Activated CD4-positive, alpha-beta T cell treated with anti-CD3 and anti-CD28 coated beads for 36 hours (primary cell): ENCODE data around the gene LRMDA. TPM values are rescaled to one million over a fixed set of nuclear protein-coding genes. Genes with fewer than 3 reads are reported as not detected.

Source experiments
- ATAC-seq: fragments of 200-7000 bp; cut with Tn5 transposase; one replicate; pipeline ENCODE4 v1.10.0; 2021; ENCODE audit warnings: mild to moderate bottlenecking, moderate library complexity
- CTCF ChIA-PET: fragments of 350-600 bp; sonication (Branson Sonifier 250); formaldehyde crosslinking; loops from one replicate; lab custom pipeline; 2021; ENCODE audit warnings: antibody characterized with exemption; lab: Charles Lee
- POLR2A ChIA-PET: fragments of 350-600 bp; sonication (Branson Sonifier 250); formaldehyde crosslinking; loops from one replicate; lab custom pipeline; 2021; ENCODE audit warnings: antibody characterized with exemption, inconsistent platforms; lab: Charles Lee
- DNase-seq: peaks from one replicate; pipeline ENCODE4 v3.0.0-alpha.2; 2020
- H3K27ac Mint-ChIP-seq: one replicate; pipeline ENCODE4 v1.8.0; 2021; ENCODE audit warnings: mixed read lengths
- H3K27me3 Mint-ChIP-seq: one replicate; pipeline ENCODE4 v1.8.0; 2021; ENCODE audit warnings: mixed read lengths
- H3K36me3 Mint-ChIP-seq: one replicate; pipeline ENCODE4 v1.8.0; 2021; ENCODE audit warnings: low read depth, mixed read lengths
- H3K4me1 Mint-ChIP-seq: one replicate; pipeline ENCODE4 v1.8.0; 2021; ENCODE audit warnings: mixed read lengths
- H3K4me3 Mint-ChIP-seq: one replicate; pipeline ENCODE4 v1.8.0; 2021; ENCODE audit warnings: mild to moderate bottlenecking, moderate library complexity, mixed read lengths
- H3K9me3 Mint-ChIP-seq: one replicate; pipeline ENCODE4 v1.8.0; 2021; ENCODE audit warnings: low read depth, mixed read lengths
- intact Hi-C, 2 experiments: fragments of 100-400 bp; cut with DNase I in 1 of 2; cut with micrococcal nuclease in 1 of 2; formaldehyde crosslinking; loops; one replicate each; pipeline versions ENCODE4 v1.14.2 to v1.15.1; 2022 to 2024; cut with DNase I, micrococcal nuclease
- total RNA-seq, 2 experiments: library from RNA; stranded (reverse); gene quantifications; one replicate each; pipeline ENCODE4 v1.2.3, GENCODE V29; 2021

LRMDA gene
- total RNA-seq, 2 experiments from 2014 or later = not detected

DNA sequence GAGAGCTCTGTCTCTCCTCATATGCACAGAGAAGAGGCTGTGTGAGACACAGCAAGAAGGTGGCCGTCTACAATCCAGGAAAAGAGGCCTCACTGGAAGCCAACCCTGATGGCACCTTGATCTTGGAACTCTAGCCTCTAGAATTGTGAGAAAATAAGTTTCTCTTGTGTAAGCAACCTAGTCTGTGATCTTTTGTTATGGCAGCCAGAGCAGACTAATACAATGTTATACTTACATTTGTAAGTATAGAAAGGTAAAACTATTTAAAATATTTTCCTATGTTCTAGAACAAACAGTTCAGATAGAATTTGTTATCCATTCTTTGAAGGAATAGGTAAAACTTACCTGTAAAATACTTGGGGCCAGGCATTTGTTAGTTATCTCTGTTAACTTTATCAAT lies 53.3 kb downstream of the LRMDA start:
- no peaks in the 10 kb centered on the region for H3K9me3 Mint-ChIP-seq
- H3K4me1 Mint-ChIP-seq = no peaks in the 10 kb centered on the region
- peaks cover 2% of the 10 kb centered on the region for H3K27me3 Mint-ChIP-seq
- ATAC-seq (no peak), DNase-seq (no peak)
- H3K27ac Mint-ChIP-seq = no peak overlapping the region
- ChIA-PET POLR2A (no interaction called here), CTCF (no interaction called here)
- H3K4me3 Mint-ChIP-seq = no peak overlapping the region
- intact Hi-C loops = no loop called here
- no peaks in the 10 kb centered on the region for H3K36me3 Mint-ChIP-seq

DNA sequence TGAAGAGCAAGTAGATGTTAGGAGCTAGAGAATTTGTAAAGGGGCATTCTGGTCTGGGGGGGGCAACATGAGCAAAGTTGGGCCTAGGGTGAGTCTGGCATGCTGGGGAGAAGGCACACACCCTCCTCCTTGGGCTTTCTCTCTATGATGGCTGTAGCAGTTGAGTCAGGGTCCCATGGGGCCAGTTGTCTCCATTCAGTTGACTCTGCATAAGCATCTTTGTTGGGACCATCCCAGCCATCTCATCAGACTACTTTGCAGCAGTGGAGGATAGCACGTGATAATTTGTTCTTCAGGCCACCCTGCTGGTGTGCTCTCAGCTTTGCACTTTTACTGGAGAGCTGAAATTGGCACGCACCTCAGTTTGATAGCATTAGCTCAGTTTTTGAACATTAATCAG lies 55.2 kb downstream of the LRMDA start:
- H3K4me3 Mint-ChIP-seq = no peak overlapping the region
- ChIA-PET CTCF (interaction anchor here (0.9 to 1.3 kb wide), 2 partner anchors 8 to 550 kb away, joined by 3 to 4 read pairs; no protein-coding TSS in a partner anchor), POLR2A (no interaction called here)
- no peaks in the 10 kb centered on the region for H3K36me3 Mint-ChIP-seq
- H3K27me3 Mint-ChIP-seq = peaks cover 2% of the 10 kb centered on the region
- DNase-seq (no peak), ATAC-seq (no peak)
- H3K9me3 Mint-ChIP-seq = no peaks in the 10 kb centered on the region
- H3K4me1 Mint-ChIP-seq = no peaks in the 10 kb centered on the region
- intact Hi-C loops = no loop called here
- H3K27ac Mint-ChIP-seq = no peak overlapping the region

DNA sequence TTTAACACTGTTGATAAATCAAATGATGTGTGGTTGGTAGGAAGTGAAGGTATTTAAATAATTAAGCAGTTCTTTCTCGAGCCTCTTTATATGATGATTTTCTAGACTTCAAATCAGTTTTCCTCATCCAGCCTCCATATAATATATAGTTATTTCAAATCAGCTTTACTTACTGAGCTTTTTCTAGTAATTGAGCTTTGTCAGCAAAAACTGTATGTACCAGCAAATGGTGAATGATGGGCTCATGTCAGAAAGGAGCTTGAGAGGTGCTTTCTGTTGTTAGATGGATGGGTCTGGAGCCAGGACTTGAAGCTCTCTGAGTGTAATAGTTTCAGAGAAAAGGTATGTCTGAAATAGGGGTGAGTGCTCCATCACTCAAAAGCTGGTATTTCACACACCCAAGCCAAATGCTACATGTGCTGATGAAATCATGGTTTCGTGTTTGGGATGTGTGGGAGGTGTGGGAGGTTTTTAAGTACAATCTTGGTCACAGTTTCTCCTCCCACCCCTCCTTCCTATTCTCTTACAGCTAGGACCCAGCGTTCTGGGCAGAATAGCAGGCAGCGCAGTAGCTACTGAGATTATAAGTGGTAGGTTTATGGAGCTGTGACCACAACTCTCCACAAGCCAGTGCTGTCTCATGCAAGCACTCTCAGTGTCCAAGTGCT lies 55.8 kb downstream of the LRMDA start:
- ATAC-seq (no peak), DNase-seq (peak; percentile 6)
- ChIA-PET CTCF (interaction anchor here (1.3 kb wide), 1 partner anchor 8 kb away, joined by 4 read pairs; no protein-coding TSS in a partner anchor), POLR2A (interaction anchor here (0.6 kb wide), 1 partner anchor 138 kb away, joined by 6 read pairs; no protein-coding TSS in a partner anchor)
- no peak overlapping the region for H3K27ac Mint-ChIP-seq
- no peaks in the 10 kb centered on the region for H3K36me3 Mint-ChIP-seq
- no peak overlapping the region for H3K4me3 Mint-ChIP-seq
- H3K9me3 Mint-ChIP-seq = no peaks in the 10 kb centered on the region
- peaks cover 2% of the 10 kb centered on the region for H3K27me3 Mint-ChIP-seq
- intact Hi-C loops = no loop called here
- H3K4me1 Mint-ChIP-seq = no peaks in the 10 kb centered on the region

DNA sequence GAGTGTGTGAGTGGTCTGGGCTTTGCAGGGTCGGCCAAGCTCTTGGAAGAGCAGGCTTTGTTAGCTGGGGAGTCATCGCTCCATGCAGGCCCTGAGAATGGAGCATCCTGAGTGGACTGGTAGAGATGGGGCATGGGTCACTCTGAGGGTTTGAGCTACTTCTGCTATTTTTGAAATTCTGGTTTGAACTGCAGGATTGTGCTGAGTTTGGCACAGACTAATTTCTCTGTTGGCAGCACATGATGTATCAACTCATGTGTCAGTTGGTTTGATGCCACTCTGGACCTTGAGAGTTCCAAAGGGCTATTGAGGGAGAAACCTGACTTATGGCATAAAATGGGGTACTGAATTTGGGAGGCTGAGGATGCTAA lies 56.3 kb downstream of the LRMDA start:
- Mint-ChIP-seq H3K4me3 (no peak overlapping the region), H3K27ac (no peak overlapping the region), H3K4me1 (no peaks in the 10 kb centered on the region), H3K36me3 (no peaks in the 10 kb centered on the region), H3K27me3 (peaks cover 2% of the 10 kb centered on the region), H3K9me3 (no peaks in the 10 kb centered on the region)
- DNase-seq (no peak), ATAC-seq (no peak)
- intact Hi-C loops = no loop called here
- POLR2A ChIA-PET = interaction anchor here (0.6 kb wide), 1 partner anchor 138 kb away, joined by 6 read pairs; no protein-coding TSS in a partner anchor
- CTCF ChIA-PET = no interaction called here

DNA sequence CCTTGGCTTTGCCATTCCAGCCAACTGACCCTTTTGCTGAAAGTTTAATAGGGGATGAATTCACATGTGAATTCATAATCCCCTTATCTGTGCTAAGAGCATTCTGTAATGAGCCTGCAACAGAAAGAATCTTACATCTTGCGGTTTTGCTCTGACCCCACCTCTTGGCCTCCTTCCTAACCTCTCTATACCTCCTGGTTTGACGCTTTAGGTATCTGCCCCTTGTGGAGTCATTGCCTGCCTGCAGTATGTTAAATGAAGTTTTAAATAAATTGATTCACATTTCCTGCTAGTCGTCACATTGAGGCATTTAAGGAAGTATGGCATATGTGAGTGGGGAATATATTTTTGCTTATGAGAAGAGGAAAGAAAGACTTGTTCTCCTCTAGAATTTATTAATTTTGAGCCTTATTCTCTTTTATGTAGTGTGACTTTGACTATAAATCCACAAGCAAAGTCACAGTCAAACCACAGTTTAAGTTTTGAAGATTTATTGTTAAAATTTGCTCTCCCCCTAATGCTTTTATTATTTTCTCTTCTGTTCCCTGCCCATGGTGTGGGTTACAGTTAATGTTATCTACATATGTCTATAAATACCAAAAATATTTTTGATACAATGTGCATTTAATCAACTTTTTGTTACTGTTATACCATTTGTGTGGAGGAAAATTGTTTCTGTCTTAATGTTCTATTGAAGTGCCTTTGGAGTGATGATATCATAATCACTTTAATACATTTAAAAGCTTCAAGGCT lies 60.9 kb downstream of the LRMDA start:
- Mint-ChIP-seq H3K27ac (no peak overlapping the region), H3K4me3 (no peak overlapping the region), H3K36me3 (no peaks in the 10 kb centered on the region), H3K9me3 (no peaks in the 10 kb centered on the region), H3K4me1 (no peaks in the 10 kb centered on the region), H3K27me3 (peaks cover 5% of the 10 kb centered on the region)
- ChIA-PET CTCF (no interaction called here), POLR2A (no interaction called here)
- DNase-seq (no peak), ATAC-seq (no peak)
- intact Hi-C loops = no loop called here

DNA sequence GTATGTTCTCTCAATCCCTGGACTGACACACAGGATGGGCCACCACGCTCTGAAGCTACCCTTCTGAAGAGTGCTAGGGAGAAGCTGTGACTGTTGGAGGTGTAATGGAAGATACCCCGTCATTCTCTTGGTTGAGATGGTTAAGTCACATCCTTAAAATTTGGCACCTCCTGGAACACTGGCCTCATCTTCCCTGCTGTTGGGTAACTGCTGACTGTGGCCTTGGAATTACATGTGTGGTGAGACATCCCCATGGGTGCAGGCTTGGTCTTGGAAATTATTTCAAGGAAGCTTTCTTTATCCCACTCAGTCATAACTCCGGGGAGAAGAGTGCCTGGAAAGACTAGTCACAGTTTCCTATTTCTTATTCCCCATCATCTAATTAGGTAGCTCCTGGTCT lies 62.0 kb downstream of the LRMDA start:
- Mint-ChIP-seq H3K27me3 (peaks cover 5% of the 10 kb centered on the region), H3K27ac (no peak overlapping the region), H3K36me3 (no peaks in the 10 kb centered on the region), H3K4me1 (no peaks in the 10 kb centered on the region), H3K9me3 (no peaks in the 10 kb centered on the region), H3K4me3 (no peak overlapping the region)
- DNase-seq = no peak
- POLR2A ChIA-PET = no interaction called here
- intact Hi-C loops = no loop called here
- no peak for ATAC-seq
- CTCF ChIA-PET = no interaction called here

DNA sequence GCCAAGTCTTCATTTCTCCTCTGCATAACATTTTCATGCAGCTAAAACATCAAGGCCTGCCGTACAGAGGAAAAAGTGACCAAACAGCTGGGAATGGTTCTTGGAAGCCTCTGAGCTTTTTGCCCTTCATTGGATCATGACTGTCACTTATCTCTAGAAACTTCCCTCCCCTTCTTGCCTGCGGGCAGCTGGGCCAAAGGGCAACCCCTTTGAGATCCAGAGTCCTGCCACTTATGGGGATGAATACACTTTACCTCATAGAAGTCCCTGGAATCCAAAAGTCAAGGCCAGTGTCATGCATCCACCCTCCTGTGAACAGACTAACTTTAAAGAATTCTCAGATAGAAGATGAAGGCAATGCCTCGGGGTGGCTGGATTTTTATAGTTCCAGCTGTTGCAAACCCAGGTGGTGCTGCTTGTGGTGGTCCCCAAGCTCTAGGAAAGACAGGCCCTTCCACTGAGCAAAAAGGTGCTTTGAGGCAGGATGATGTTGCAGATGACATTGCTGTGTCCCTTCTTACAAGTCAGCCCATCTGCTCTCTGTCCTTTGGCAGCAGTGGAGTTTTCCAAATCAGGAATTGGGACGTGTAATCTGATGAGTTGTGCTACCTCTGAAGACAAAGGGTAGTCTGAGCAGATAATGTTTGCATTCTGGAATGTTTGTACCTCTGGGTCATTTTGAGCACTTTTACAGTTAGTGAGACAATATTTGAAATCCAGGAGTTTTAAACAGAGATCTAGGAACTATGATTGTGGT lies 64.2 kb downstream of the LRMDA start:
- POLR2A ChIA-PET = no interaction called here
- Mint-ChIP-seq H3K4me3 (no peak overlapping the region), H3K27me3 (peaks cover 11% of the 10 kb centered on the region), H3K36me3 (no peaks in the 10 kb centered on the region), H3K27ac (no peak overlapping the region), H3K4me1 (no peaks in the 10 kb centered on the region), H3K9me3 (no peaks in the 10 kb centered on the region)
- CTCF ChIA-PET = no interaction called here
- intact Hi-C loops = no loop called here
- no peak for DNase-seq
- no peak for ATAC-seq

DNA sequence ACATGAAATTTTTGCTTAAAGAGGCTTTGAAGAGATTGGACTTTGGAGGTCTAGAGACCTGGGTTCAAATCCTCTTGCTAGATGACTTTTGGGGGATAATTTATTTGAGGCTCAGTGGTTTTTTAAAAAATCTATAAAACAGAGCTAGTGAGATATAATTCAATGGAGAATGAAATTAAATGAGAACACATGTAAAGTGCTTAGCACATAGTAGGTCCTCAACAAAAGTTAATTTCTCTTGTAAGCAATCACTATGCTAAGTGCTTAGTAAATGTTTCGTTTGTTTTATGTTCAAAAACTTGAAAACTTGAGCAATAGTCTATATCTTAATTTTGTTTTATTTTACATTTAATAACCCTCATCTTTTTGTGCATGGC lies 64.8 kb downstream of the LRMDA start:
- no peaks in the 10 kb centered on the region for H3K4me1 Mint-ChIP-seq
- no peak overlapping the region for H3K27ac Mint-ChIP-seq
- POLR2A ChIA-PET = no interaction called here
- ATAC-seq (no peak), DNase-seq (no peak)
- intact Hi-C loops = no loop called here
- peaks cover 11% of the 10 kb centered on the region for H3K27me3 Mint-ChIP-seq
- no peak overlapping the region for H3K4me3 Mint-ChIP-seq
- no peaks in the 10 kb centered on the region for H3K36me3 Mint-ChIP-seq
- no peaks in the 10 kb centered on the region for H3K9me3 Mint-ChIP-seq
- CTCF ChIA-PET = no interaction called here

DNA sequence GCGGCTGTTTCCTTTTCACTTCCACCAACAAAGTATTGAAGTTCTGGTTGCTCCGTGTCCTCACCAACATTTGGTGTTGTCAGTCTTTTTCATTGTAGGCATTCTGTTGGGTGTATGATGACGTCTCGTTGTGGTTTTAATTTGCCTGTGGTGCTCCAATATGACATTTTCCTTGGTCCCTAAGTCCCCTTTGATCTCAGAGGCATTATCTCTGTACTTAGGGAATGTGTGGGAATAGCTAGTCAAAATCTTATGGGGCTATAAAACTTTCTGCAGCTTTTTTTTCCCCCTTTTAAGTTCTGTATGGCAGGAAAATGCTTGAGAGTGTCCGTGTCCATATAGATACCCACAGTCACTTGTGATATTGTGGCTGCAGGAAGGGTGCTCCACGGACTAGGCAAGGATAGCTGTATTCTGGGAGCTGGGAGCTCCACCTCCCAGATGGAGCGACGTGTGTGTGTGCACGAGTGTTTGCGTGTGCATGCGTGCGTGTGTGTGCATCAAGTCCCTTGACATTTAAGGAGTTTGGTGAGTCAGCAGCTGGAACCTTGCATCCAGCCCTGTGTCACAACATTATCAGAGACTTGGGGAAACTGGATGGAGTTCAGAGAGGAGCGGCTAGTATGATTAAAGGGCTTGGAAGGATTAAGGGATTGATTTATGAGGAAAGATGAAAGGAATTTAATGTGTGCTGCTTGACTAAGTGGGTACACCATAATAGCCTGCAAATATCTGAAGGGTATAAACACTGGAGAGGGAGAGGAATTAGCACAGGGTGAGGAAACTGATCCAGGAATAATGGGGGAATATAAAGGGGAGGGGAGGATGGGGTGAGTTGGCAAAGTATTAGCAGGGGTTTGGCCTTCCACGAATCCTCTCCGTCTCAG lies 66.8 kb downstream of the LRMDA start:
- Mint-ChIP-seq H3K27me3 (peaks cover 11% of the 10 kb centered on the region), H3K9me3 (no peaks in the 10 kb centered on the region), H3K4me3 (no peak overlapping the region), H3K36me3 (no peaks in the 10 kb centered on the region), H3K4me1 (no peaks in the 10 kb centered on the region), H3K27ac (no peak overlapping the region)
- DNase-seq (no peak), ATAC-seq (no peak)
- intact Hi-C loops = no loop called here
- ChIA-PET CTCF (interaction anchor here (0.5 kb wide), 1 partner anchor 1816 kb away, joined by 4 read pairs; no protein-coding TSS in a partner anchor), POLR2A (no interaction called here)

DNA sequence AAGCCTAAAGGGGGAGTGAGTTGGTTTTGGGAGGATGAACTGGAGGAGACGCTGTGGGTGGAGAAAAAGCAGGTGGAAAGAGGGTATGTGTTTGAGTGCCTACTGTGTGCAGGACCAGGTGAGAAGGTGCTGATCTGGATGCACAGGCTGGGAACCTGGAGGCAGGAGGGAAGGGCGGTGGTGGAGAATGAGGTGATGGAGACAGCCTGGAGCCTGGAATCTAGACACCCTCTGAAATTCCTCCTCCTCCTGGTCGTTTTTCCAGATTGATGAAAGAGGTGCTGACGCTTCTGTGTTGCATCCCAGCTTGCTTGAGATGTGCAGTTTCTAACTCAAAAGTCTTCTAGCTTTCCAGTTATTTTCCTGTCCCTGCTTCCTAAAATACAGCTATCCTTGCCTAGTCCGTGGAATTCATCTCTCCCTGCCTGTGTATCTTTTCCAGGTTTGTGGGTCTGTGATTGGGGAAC lies 67.5 kb downstream of the LRMDA start:
- Mint-ChIP-seq H3K4me3 (no peak overlapping the region), H3K4me1 (no peaks in the 10 kb centered on the region), H3K27ac (no peak overlapping the region), H3K27me3 (peaks cover 11% of the 10 kb centered on the region), H3K9me3 (no peaks in the 10 kb centered on the region), H3K36me3 (no peaks in the 10 kb centered on the region)
- ChIA-PET CTCF (no interaction called here), POLR2A (interaction anchor here (0.6 kb wide), 1 partner anchor 50 kb away, joined by 3 read pairs; no protein-coding TSS in a partner anchor)
- intact Hi-C loops = no loop called here
- DNase-seq (no peak), ATAC-seq (no peak)
